ENCODE data around the gene CX3CR1. TPM values are rescaled to one million over a fixed set of nuclear protein-coding genes. Genes with fewer than 3 reads are reported as not detected.

CX3CR1 gene
- total RNA-seq, 5 donors from 2014 or later (not counting 1 experiment from before 2014, with no cell fraction given) = 1.9 to 23.8 (median 5.8) TPM

- peak in 1 of 4 experiments; percentile 16 for ATAC-seq (replicated peaks in 1 of 4)
- H3K4me1 Mint-ChIP-seq = peaks cover 0 to 17% (median 0%) of the 10 kb centered on the region in 3 donors
- POLR2A ChIA-PET = no interaction called here
- H3K27me3 ChIP-seq (replicated peaks in 1 of 2; ENCODE audit: control insufficient read depth in 2 of 2, extremely low read depth in 1 of 2, insufficient read depth in 2 of 2, low read length in 1 of 2) = no peaks in the 10 kb centered on the region
- no peaks in the 10 kb centered on the region for H3K36me3 Mint-ChIP-seq
- H3K27ac Mint-ChIP-seq = no peak overlapping the region
- no peaks in the 10 kb centered on the region for H3K9me3 ChIP-seq
- peaks cover 0 to 29% of the 10 kb centered on the region in 2 experiments for H3K4me1 ChIP-seq (ENCODE audit: control insufficient read depth in 1 of 2, extremely low read depth in 1 of 2, insufficient read depth in 2 of 2, low read length in 2 of 2)
- WGBS (ENCODE audit: insufficient coverage) = 68% methylated on average over 2 of the region's 6 CpGs
- H3K27me3 Mint-ChIP-seq = peaks cover 0 to 2% of the 10 kb centered on the region in 2 donors
- H3K4me3 Mint-ChIP-seq = no peak overlapping the region
- peak in 1 of 35 experiments; percentile 31 for DNase-seq
- H3K36me3 ChIP-seq (ENCODE audit: control insufficient read depth in 2 of 2, extremely low read depth in 1 of 2, insufficient read depth in 1 of 2, low read length in 1 of 2) = no peaks in the 10 kb centered on the region
- peak overlapping the region; percentile 8 for H3K27ac ChIP-seq (ENCODE audit: low read length)
- H3K9me3 Mint-ChIP-seq = peaks cover 0 to under 1% (median 0%) of the 10 kb centered on the region in 3 donors
- CTCF ChIA-PET = no interaction called here
- H3K4me3 ChIP-seq (ENCODE audit: control insufficient read depth in 1 of 2, extremely low read depth in 1 of 2, low read length in 1 of 2) = no peak overlapping the region
These were observed 30.3 kb downstream of the CX3CR1 start for GRCh38 chr3:39249453-39250115.

- H3K27ac Mint-ChIP-seq = peak overlapping the region in 1 of 2 donors; percentile 20
- Histone ChIP-seq H3K27ac (ENCODE audit: low read length) (no peak overlapping the region), H3K9me3 (no peaks in the 10 kb centered on the region), H3K4me1 (ENCODE audit: control insufficient read depth in 1 of 2, extremely low read depth in 1 of 2, insufficient read depth in 2 of 2, low read length in 2 of 2) (peaks cover 0 to 14% of the 10 kb centered on the region in 2 experiments), H3K4me3 (ENCODE audit: control insufficient read depth in 1 of 2, extremely low read depth in 1 of 2, low read length in 1 of 2) (no peak overlapping the region), H3K36me3 (ENCODE audit: control insufficient read depth in 2 of 2, extremely low read depth in 1 of 2, insufficient read depth in 1 of 2, low read length in 1 of 2) (no peaks in the 10 kb centered on the region), H3K27me3 (replicated peaks in 1 of 2; ENCODE audit: control insufficient read depth in 2 of 2, extremely low read depth in 1 of 2, insufficient read depth in 2 of 2, low read length in 1 of 2) (no peaks in the 10 kb centered on the region)
- ATAC-seq (replicated peaks in 1 of 4) (no peak), DNase-seq (no peak)
- H3K27me3 Mint-ChIP-seq = peaks cover 4 to 12% of the 10 kb centered on the region in 2 donors
- ChIA-PET POLR2A (no interaction called here), CTCF (interaction anchor here (0.5 to 0.6 kb wide), 2 partner anchors 12 to 52 kb away, joined by 4 to 6 read pairs; no protein-coding TSS in a partner anchor)
- no peak overlapping the region for H3K4me3 Mint-ChIP-seq
- peaks cover 5% of the 10 kb centered on the region for H3K36me3 Mint-ChIP-seq
- peaks cover 0 to 2% (median 0%) of the 10 kb centered on the region in 3 donors for H3K4me1 Mint-ChIP-seq
- peaks cover 0 to 8% (median 0%) of the 10 kb centered on the region in 3 donors for H3K9me3 Mint-ChIP-seq
These were observed 38.3 kb downstream of the CX3CR1 start for GRCh38 chr3:39241561-39241960.

DNA sequence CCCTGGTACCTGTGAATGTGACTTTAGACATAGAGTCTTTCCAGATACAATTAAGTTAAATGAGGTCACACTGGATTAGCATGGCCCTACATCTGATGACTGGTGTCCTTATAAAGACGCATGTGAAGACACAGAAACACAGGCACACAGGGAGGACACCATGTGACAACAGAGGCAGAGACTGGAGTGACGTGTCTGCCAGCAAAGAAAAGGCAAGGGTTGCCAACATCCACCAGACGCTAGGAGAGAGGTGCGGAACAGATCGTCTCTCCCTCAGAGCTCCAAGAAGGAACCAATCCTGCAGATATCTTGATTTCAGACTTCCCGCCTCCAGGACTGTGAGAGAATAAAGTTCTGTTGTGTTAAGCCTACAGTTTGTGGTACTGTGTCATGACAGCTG, 42.8 kb downstream of the CX3CR1 start:
- H3K9me3 Mint-ChIP-seq = no peaks in the 10 kb centered on the region
- ChIA-PET CTCF (interaction anchor here in 1 of 2 donors (1.1 kb wide), 1 partner anchor 29 kb away, joined by 3 read pairs; no protein-coding TSS in a partner anchor), POLR2A (no interaction called here)
- Histone ChIP-seq H3K36me3 (ENCODE audit: control insufficient read depth in 2 of 2, extremely low read depth in 1 of 2, insufficient read depth in 1 of 2, low read length in 1 of 2) (no peaks in the 10 kb centered on the region), H3K4me1 (ENCODE audit: control insufficient read depth in 1 of 2, extremely low read depth in 1 of 2, insufficient read depth in 2 of 2, low read length in 2 of 2) (peaks cover 14 to 45% of the 10 kb centered on the region in 2 experiments), H3K4me3 (ENCODE audit: control insufficient read depth in 1 of 2, extremely low read depth in 1 of 2, low read length in 1 of 2) (no peak overlapping the region), H3K9me3 (no peaks in the 10 kb centered on the region), H3K27me3 (replicated peaks in 1 of 2; ENCODE audit: control insufficient read depth in 2 of 2, extremely low read depth in 1 of 2, insufficient read depth in 2 of 2, low read length in 1 of 2) (no peaks in the 10 kb centered on the region), H3K27ac (ENCODE audit: low read length) (no peak overlapping the region)
- ATAC-seq (replicated peaks in 1 of 4) (no peak), DNase-seq (no peak)
- peaks cover 8 to 15% of the 10 kb centered on the region in 2 donors for H3K27me3 Mint-ChIP-seq
- peaks cover 18 to 28% (median 25%) of the 10 kb centered on the region in 3 donors for H3K4me1 Mint-ChIP-seq
- H3K27ac Mint-ChIP-seq = no peak overlapping the region
- H3K4me3 Mint-ChIP-seq = no peak overlapping the region
- H3K36me3 Mint-ChIP-seq = no peaks in the 10 kb centered on the region
- 70% methylated on average over 3 of the region's 6 CpGs for WGBS (ENCODE audit: insufficient coverage)

DNA sequence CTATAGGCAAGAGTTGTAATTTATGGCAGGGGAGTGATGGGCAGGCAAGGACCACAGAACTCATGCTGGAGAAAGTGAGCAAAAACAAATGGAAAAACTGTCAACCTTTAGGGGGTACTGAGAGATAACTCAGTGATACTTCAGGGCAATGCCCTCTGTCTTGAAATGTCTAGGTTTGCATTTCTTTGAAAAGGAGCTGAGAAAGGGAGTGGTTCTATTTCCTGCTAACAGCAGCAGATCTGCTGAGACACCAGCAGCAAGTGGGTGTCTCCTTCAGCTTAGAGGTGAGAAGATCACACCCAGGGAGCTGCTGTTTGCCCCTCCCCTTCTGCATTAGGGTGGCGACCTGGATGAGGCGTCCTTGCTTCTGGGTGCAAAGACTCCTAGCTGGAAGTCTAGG, 45.2 kb downstream of the CX3CR1 start:
- Histone ChIP-seq H3K4me3 (ENCODE audit: control insufficient read depth in 1 of 2, extremely low read depth in 1 of 2, low read length in 1 of 2) (no peak overlapping the region), H3K9me3 (no peaks in the 10 kb centered on the region), H3K4me1 (ENCODE audit: control insufficient read depth in 1 of 2, extremely low read depth in 1 of 2, insufficient read depth in 2 of 2, low read length in 2 of 2) (peaks cover 14 to 54% of the 10 kb centered on the region in 2 experiments), H3K36me3 (ENCODE audit: control insufficient read depth in 2 of 2, extremely low read depth in 1 of 2, insufficient read depth in 1 of 2, low read length in 1 of 2) (no peaks in the 10 kb centered on the region), H3K27me3 (replicated peaks in 1 of 2; ENCODE audit: control insufficient read depth in 2 of 2, extremely low read depth in 1 of 2, insufficient read depth in 2 of 2, low read length in 1 of 2) (no peaks in the 10 kb centered on the region), H3K27ac (ENCODE audit: low read length) (peak overlapping the region; percentile 53)
- Mint-ChIP-seq H3K27me3 (peaks cover 6 to 14% of the 10 kb centered on the region in 2 donors), H3K9me3 (peaks cover 0 to 4% (median 0%) of the 10 kb centered on the region in 3 donors), H3K4me3 (peak overlapping the region in 2 of 3 donors; percentile 47 to 54), H3K27ac (peak overlapping the region; percentile 49 to 78), H3K4me1 (peaks cover 18 to 29% (median 27%) of the 10 kb centered on the region in 3 donors), H3K36me3 (no peaks in the 10 kb centered on the region)
- DNase-seq (peak in 27 of 35 experiments; percentile 5 to 69 (median 21)), ATAC-seq (replicated peaks in 1 of 4) (peak; percentile 67 to 92 (median 84))
- ChIA-PET CTCF (interaction anchor here (0.6 to 2.7 kb wide), 3 partner anchors 45 to 62 kb away, joined by 4 to 9 read pairs (median 9); no protein-coding TSS in a partner anchor), POLR2A (no interaction called here)
- WGBS (ENCODE audit: insufficient coverage) = no CpG with 5 or more reads among the region's 2 CpGs

- ATAC-seq (replicated peaks in 1 of 4) = no peak
- Mint-ChIP-seq H3K27ac (no peak overlapping the region), H3K9me3 (peaks cover 0 to 4% (median 0%) of the 10 kb centered on the region in 3 donors), H3K4me1 (peaks cover 18 to 29% (median 27%) of the 10 kb centered on the region in 3 donors), H3K27me3 (peaks cover 4 to 9% of the 10 kb centered on the region in 2 donors), H3K4me3 (peak overlapping the region in 1 of 3 donors; percentile 40), H3K36me3 (no peaks in the 10 kb centered on the region)
- CTCF ChIA-PET = interaction anchor here in 1 of 2 donors (2.7 kb wide), 1 partner anchor 55 kb away, joined by 9 read pairs; no protein-coding TSS in a partner anchor
- Histone ChIP-seq H3K36me3 (ENCODE audit: control insufficient read depth in 2 of 2, extremely low read depth in 1 of 2, insufficient read depth in 1 of 2, low read length in 1 of 2) (no peaks in the 10 kb centered on the region), H3K27me3 (replicated peaks in 1 of 2; ENCODE audit: control insufficient read depth in 2 of 2, extremely low read depth in 1 of 2, insufficient read depth in 2 of 2, low read length in 1 of 2) (no peaks in the 10 kb centered on the region), H3K27ac (ENCODE audit: low read length) (no peak overlapping the region), H3K4me1 (ENCODE audit: control insufficient read depth in 1 of 2, extremely low read depth in 1 of 2, insufficient read depth in 2 of 2, low read length in 2 of 2) (peaks cover 14 to 53% of the 10 kb centered on the region in 2 experiments), H3K9me3 (no peaks in the 10 kb centered on the region), H3K4me3 (ENCODE audit: control insufficient read depth in 1 of 2, extremely low read depth in 1 of 2, low read length in 1 of 2) (peak overlapping the region in 1 of 2 donors; percentile 21)
- no CpG with 5 or more reads among the region's 3 CpGs for WGBS (ENCODE audit: insufficient coverage)
- DNase-seq = no peak
- POLR2A ChIA-PET = no interaction called here
These were observed 47.0 kb downstream of the CX3CR1 start for GRCh38 chr3:39232859-39233258.

- H3K36me3 Mint-ChIP-seq = no peaks in the 10 kb centered on the region
- H3K9me3 ChIP-seq = no peaks in the 10 kb centered on the region
- no CpG with 5 or more reads among the region's 1 CpG for WGBS (ENCODE audit: insufficient coverage)
- peaks cover 14 to 34% of the 10 kb centered on the region in 2 experiments for H3K4me1 ChIP-seq (ENCODE audit: control insufficient read depth in 1 of 2, extremely low read depth in 1 of 2, insufficient read depth in 2 of 2, low read length in 2 of 2)
- ChIA-PET POLR2A (interaction anchor here in 1 of 2 donors (0.7 kb wide), 1 partner anchor 58 kb away, joined by 4 read pairs; no protein-coding TSS in a partner anchor), CTCF (no interaction called here)
- no peaks in the 10 kb centered on the region for H3K36me3 ChIP-seq (ENCODE audit: control insufficient read depth in 2 of 2, extremely low read depth in 1 of 2, insufficient read depth in 1 of 2, low read length in 1 of 2)
- H3K27me3 Mint-ChIP-seq = peaks cover 4 to 9% of the 10 kb centered on the region in 2 donors
- no peak overlapping the region for H3K4me3 Mint-ChIP-seq
- H3K27ac ChIP-seq (ENCODE audit: low read length) = no peak overlapping the region
- H3K27me3 ChIP-seq (replicated peaks in 1 of 2; ENCODE audit: control insufficient read depth in 2 of 2, extremely low read depth in 1 of 2, insufficient read depth in 2 of 2, low read length in 1 of 2) = no peaks in the 10 kb centered on the region
- H3K4me1 Mint-ChIP-seq = peaks cover 18 to 33% (median 29%) of the 10 kb centered on the region in 3 donors
- peaks cover 0 to 4% (median 0%) of the 10 kb centered on the region in 3 donors for H3K9me3 Mint-ChIP-seq
- ATAC-seq (replicated peaks in 1 of 4) = no peak
- H3K4me3 ChIP-seq (ENCODE audit: control insufficient read depth in 1 of 2, extremely low read depth in 1 of 2, low read length in 1 of 2) = no peak overlapping the region
- no peak overlapping the region for H3K27ac Mint-ChIP-seq
- no peak for DNase-seq
These were observed 49.4 kb downstream of the CX3CR1 start for GRCh38 chr3:39230453-39230852.
